Upper lobe of left lung (tissue), 4 donors: ENCODE measurements around the gene GABBR2.

Source experiments
- EP300 ChIP-seq, 4 donors: sonication (generic); formaldehyde crosslinking; IDR thresholded peaks; one replicate each; pipeline ENCODE4 v1.5.1; 2017; ENCODE audit warnings: antibody characterized with exemption in 4 of 4, control low read depth in 2 of 4
- POLR2A ChIP-seq, 4 donors: fragments of 450-650 bp; IDR thresholded peaks; one replicate each; pipeline ENCODE4 v1.5.1; 2016 to 2017; ENCODE audit warnings: antibody characterized with exemption in 4 of 4, mild to moderate bottlenecking in 2 of 4
- TF ChIP-seq, protein P1 (sequence below), 6 experiments: fragments of 450-650 bp in 4 of 6; fragments of 200-600 bp in 2 of 6; sonication (generic) in 2 of 6; IDR thresholded peaks; one replicate each; pipeline ENCODE4 v1.5.1; 2016 to 2019; ENCODE audit warnings: antibody characterized with exemption in 6 of 6

DNA sequence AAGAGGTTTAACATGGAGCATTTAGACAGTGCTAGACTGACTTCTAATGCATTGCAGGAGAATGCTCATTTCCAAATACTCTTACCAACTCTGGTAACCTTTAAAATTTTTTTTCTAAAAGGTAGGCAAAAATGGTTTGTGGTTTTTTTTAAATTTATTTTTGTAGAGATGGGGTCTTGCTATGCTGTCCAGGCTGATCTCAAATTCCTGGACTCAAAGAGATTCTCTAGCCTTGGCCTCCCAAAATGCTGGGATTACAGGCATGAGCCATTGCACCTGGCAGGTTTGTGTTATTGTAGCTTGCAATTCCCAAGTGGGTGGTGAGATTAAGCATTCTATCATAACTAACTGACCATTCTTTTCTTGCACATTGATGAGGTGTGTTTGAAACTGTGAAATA, 410.3 kb downstream of the GABBR2 start:
- TF ChIP-seq POLR2A (IDR thresholded peaks at IDR 0.05) (no peak), EP300 (IDR thresholded peaks at IDR 0.05) (no peak)
- TF ChIP-seq, protein P1, sequence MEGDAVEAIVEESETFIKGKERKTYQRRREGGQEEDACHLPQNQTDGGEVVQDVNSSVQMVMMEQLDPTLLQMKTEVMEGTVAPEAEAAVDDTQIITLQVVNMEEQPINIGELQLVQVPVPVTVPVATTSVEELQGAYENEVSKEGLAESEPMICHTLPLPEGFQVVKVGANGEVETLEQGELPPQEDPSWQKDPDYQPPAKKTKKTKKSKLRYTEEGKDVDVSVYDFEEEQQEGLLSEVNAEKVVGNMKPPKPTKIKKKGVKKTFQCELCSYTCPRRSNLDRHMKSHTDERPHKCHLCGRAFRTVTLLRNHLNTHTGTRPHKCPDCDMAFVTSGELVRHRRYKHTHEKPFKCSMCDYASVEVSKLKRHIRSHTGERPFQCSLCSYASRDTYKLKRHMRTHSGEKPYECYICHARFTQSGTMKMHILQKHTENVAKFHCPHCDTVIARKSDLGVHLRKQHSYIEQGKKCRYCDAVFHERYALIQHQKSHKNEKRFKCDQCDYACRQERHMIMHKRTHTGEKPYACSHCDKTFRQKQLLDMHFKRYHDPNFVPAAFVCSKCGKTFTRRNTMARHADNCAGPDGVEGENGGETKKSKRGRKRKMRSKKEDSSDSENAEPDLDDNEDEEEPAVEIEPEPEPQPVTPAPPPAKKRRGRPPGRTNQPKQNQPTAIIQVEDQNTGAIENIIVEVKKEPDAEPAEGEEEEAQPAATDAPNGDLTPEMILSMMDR (IDR thresholded peaks at IDR 0.05), result no peak
